Stimulated activated CD4-positive, alpha-beta T cell treated with anti-CD3 and anti-CD28 coated beads, Interleukin-4, amount 100 ng/mL, for 1 hour (primary cell): ENCODE data around the gene SETX.
"Not testable (repeated sequence)": the region's sequence is repeated elsewhere in the genome, so short reads cannot be mapped to it uniquely, and the experiment has no call there.

Source experiments
- DNase-seq: peaks from one replicate; pipeline ENCODE4 v3.0.0-alpha.2; 2020

The SETX gene

GRCh38 chr9:132354637-132355355 is at the start of gene SETX:
TSS of gene SETX (minus strand) at chr9:132354986. CDS start at chr9:132349428, 5,558 bp downstream.
- peak; percentile 98 for DNase-seq

GRCh38 chr9:132404228-132404881 is 49.6 kb upstream of the SETX start:
- no peak for DNase-seq

GRCh38 chr9:132401824-132402223 is 47.0 kb upstream of the SETX start:
- no peak for DNase-seq

- DNase-seq, result no peak
Observed at GRCh38 chr9:132395560-132395959, 40.8 kb upstream of the SETX start.

GRCh38 chr9:132391449-132391848 is 36.7 kb upstream of the SETX start:
- DNase-seq, result no peak

GRCh38 chr9:132390966-132391365 is 36.2 kb upstream of the SETX start:
- no peak for DNase-seq

- no peak for DNase-seq
Observed at GRCh38 chr9:132387133-132387532, 32.3 kb upstream of the SETX start.

- no peak for DNase-seq
Observed at GRCh38 chr9:132384376-132384775, 29.6 kb upstream of the SETX start.

- DNase-seq, result no peak
Observed at GRCh38 chr9:132383462-132383883, 28.7 kb upstream of the SETX start.

- no peak for DNase-seq
Observed at GRCh38 chr9:132381966-132382541, 27.3 kb upstream of the SETX start.

GRCh38 chr9:132378416-132378815 is 23.6 kb upstream of the SETX start:
- DNase-seq, result not testable (repeated sequence)

GRCh38 chr9:132377769-132378168 is 23.0 kb upstream of the SETX start:
- DNase-seq, result not testable (repeated sequence)

GRCh38 chr9:132372177-132373095 is 17.6 kb upstream of the SETX start:
- DNase-seq, result no peak

- DNase-seq, result no peak
Observed at GRCh38 chr9:132370592-132370991, 15.8 kb upstream of the SETX start.

GRCh38 chr9:132369421-132369820 is 14.6 kb upstream of the SETX start:
- no peak for DNase-seq

- DNase-seq, result no peak
Observed at GRCh38 chr9:132367613-132368313, 13.0 kb upstream of the SETX start.

- no peak for DNase-seq
Observed at GRCh38 chr9:132366481-132366880, 11.7 kb upstream of the SETX start.

- no peak for DNase-seq
Observed at GRCh38 chr9:132365986-132366385, 11.2 kb upstream of the SETX start.

GRCh38 chr9:132364068-132364467 is 9.3 kb upstream of the SETX start:
- DNase-seq, result no peak

- DNase-seq, result no peak
Observed at GRCh38 chr9:132357764-132358163, 3.0 kb upstream of the SETX start.

- no peak for DNase-seq
Observed at GRCh38 chr9:132356324-132356924, 1.6 kb upstream of the SETX start.
